COLO668 (cell line): ENCODE results near the gene CENPO.

Experiments used
- DNase-seq: peaks from one replicate; lab custom pipeline; 2025; ENCODE audit not compliant: unreplicated experiment; lab: John Stamatoyannopoulos, UW

CENPO gene

GRCh38 chr2:24857746-24858145 lies 64.5 kb downstream of the CENPO start:
- no peak for DNase-seq

- DNase-seq: no peak
Measured at GRCh38 chr2:24858996-24859395, 65.8 kb downstream of the CENPO start.

- peak; percentile 51 for DNase-seq
Measured at GRCh38 chr2:24859968-24860600, 66.9 kb downstream of the CENPO start.

- no peak for DNase-seq
Measured at GRCh38 chr2:24860631-24861030, 67.4 kb downstream of the CENPO start.

GRCh38 chr2:24861500-24861899 lies 68.3 kb downstream of the CENPO start:
- DNase-seq: no peak

GRCh38 chr2:24863641-24864040 lies 70.4 kb downstream of the CENPO start:
- no peak for DNase-seq

GRCh38 chr2:24866946-24867345 lies 73.7 kb downstream of the CENPO start:
- no peak for DNase-seq

- no peak for DNase-seq
Measured at GRCh38 chr2:24870440-24870839, 77.2 kb downstream of the CENPO start.

GRCh38 chr2:24870891-24871705 lies 77.9 kb downstream of the CENPO start:
- no peak for DNase-seq

- no peak for DNase-seq
Measured at GRCh38 chr2:24871852-24872333, 78.7 kb downstream of the CENPO start.
